ENCODE results near the gene LRRC10.
"Not testable (repeated sequence)": the region's sequence is repeated elsewhere in the genome, so short reads cannot be mapped to it uniquely, and the experiment has no call there.

Gene LRRC10

GRCh38 chr12:69620077-69620476 lies 9.4 kb upstream of the LRRC10 start:
- Histone ChIP-seq H3K4me3 (ENCODE audit: low read depth in 1 of 2, low read length in 2 of 2) (no peak overlapping the region), H3K27ac (ENCODE audit: low read depth, low read length) (no peak overlapping the region), H3K36me3 (ENCODE audit: control insufficient read depth in 1 of 2, insufficient read depth in 2 of 2, low read length in 2 of 2) (no peaks in the 10 kb centered on the region), H3K4me1 (ENCODE audit: control insufficient read depth in 1 of 2, insufficient read depth in 2 of 2, low read length in 2 of 2) (no peaks in the 10 kb centered on the region), H3K9ac (ENCODE audit: low read depth in 1 of 2, low read length in 2 of 2) (no peak overlapping the region), H3K9me3 (ENCODE audit: control insufficient read depth in 1 of 2, low read length in 2 of 2) (no peaks in the 10 kb centered on the region), H3K27me3 (ENCODE audit: control insufficient read depth in 1 of 2, insufficient read depth in 2 of 2, low read length in 2 of 2) (no peaks in the 10 kb centered on the region)

GRCh38 chr12:69619050-69619449 lies 8.3 kb upstream of the LRRC10 start:
- Histone ChIP-seq H3K27ac (ENCODE audit: low read depth, low read length) (no peak overlapping the region), H3K4me3 (ENCODE audit: low read depth in 1 of 2, low read length in 2 of 2) (no peak overlapping the region), H3K9ac (ENCODE audit: low read depth in 1 of 2, low read length in 2 of 2) (no peak overlapping the region), H3K36me3 (ENCODE audit: control insufficient read depth in 1 of 2, insufficient read depth in 2 of 2, low read length in 2 of 2) (no peaks in the 10 kb centered on the region), H3K4me1 (ENCODE audit: control insufficient read depth in 1 of 2, insufficient read depth in 2 of 2, low read length in 2 of 2) (no peaks in the 10 kb centered on the region), H3K27me3 (ENCODE audit: control insufficient read depth in 1 of 2, insufficient read depth in 2 of 2, low read length in 2 of 2) (no peaks in the 10 kb centered on the region), H3K9me3 (ENCODE audit: control insufficient read depth in 1 of 2, low read length in 2 of 2) (no peaks in the 10 kb centered on the region)

GRCh38 chr12:69616025-69616424 lies 5.3 kb upstream of the LRRC10 start:
- H3K4me1 ChIP-seq (ENCODE audit: control insufficient read depth in 1 of 2, insufficient read depth in 2 of 2, low read length in 2 of 2), result no peaks in the 10 kb centered on the region
- no peak overlapping the region for H3K9ac ChIP-seq (ENCODE audit: low read depth in 1 of 2, low read length in 2 of 2)
- no peak overlapping the region for H3K27ac ChIP-seq (ENCODE audit: low read depth, low read length)
- H3K27me3 ChIP-seq (ENCODE audit: control insufficient read depth in 1 of 2, insufficient read depth in 2 of 2, low read length in 2 of 2), result no peaks in the 10 kb centered on the region
- no peaks in the 10 kb centered on the region for H3K9me3 ChIP-seq (ENCODE audit: control insufficient read depth in 1 of 2, low read length in 2 of 2)
- H3K36me3 ChIP-seq (ENCODE audit: control insufficient read depth in 1 of 2, insufficient read depth in 2 of 2, low read length in 2 of 2), result no peaks in the 10 kb centered on the region
- H3K4me3 ChIP-seq (ENCODE audit: low read depth in 1 of 2, low read length in 2 of 2), result no peak overlapping the region

- Histone ChIP-seq H3K27ac (ENCODE audit: low read depth, low read length) (no peak overlapping the region), H3K9me3 (ENCODE audit: control insufficient read depth in 1 of 2, low read length in 2 of 2) (no peaks in the 10 kb centered on the region), H3K36me3 (ENCODE audit: control insufficient read depth in 1 of 2, insufficient read depth in 2 of 2, low read length in 2 of 2) (no peaks in the 10 kb centered on the region), H3K27me3 (ENCODE audit: control insufficient read depth in 1 of 2, insufficient read depth in 2 of 2, low read length in 2 of 2) (no peaks in the 10 kb centered on the region), H3K9ac (ENCODE audit: low read depth in 1 of 2, low read length in 2 of 2) (no peak overlapping the region), H3K4me3 (ENCODE audit: low read depth in 1 of 2, low read length in 2 of 2) (no peak overlapping the region), H3K4me1 (ENCODE audit: control insufficient read depth in 1 of 2, insufficient read depth in 2 of 2, low read length in 2 of 2) (no peaks in the 10 kb centered on the region)
These were observed 2.6 kb upstream of the LRRC10 start for GRCh38 chr12:69613351-69613750.

GRCh38 chr12:69610126-69610525 lies 581 bp downstream of the LRRC10 start:
- H3K27ac ChIP-seq (ENCODE audit: low read depth, low read length), result no peak overlapping the region
- H3K27me3 ChIP-seq (ENCODE audit: control insufficient read depth in 1 of 2, insufficient read depth in 2 of 2, low read length in 2 of 2), result no peaks in the 10 kb centered on the region
- no peaks in the 10 kb centered on the region for H3K4me1 ChIP-seq (ENCODE audit: control insufficient read depth in 1 of 2, insufficient read depth in 2 of 2, low read length in 2 of 2)

GRCh38 chr12:69608114-69608513 lies 2.6 kb downstream of the LRRC10 start:
- H3K4me3 ChIP-seq (ENCODE audit: low read depth in 1 of 2, low read length in 2 of 2), result no peak overlapping the region
- no peaks in the 10 kb centered on the region for H3K27me3 ChIP-seq (ENCODE audit: control insufficient read depth in 1 of 2, insufficient read depth in 2 of 2, low read length in 2 of 2)
- no peaks in the 10 kb centered on the region for H3K4me1 ChIP-seq (ENCODE audit: control insufficient read depth in 1 of 2, insufficient read depth in 2 of 2, low read length in 2 of 2)
- H3K36me3 ChIP-seq (ENCODE audit: control insufficient read depth in 1 of 2, insufficient read depth in 2 of 2, low read length in 2 of 2), result peaks cover 4% of the 10 kb centered on the region in 2 donors
- no peak overlapping the region for H3K27ac ChIP-seq (ENCODE audit: low read depth, low read length)
- peaks cover 0 to 3% of the 10 kb centered on the region in 2 donors for H3K9me3 ChIP-seq (ENCODE audit: control insufficient read depth in 1 of 2, low read length in 2 of 2)
- H3K9ac ChIP-seq (ENCODE audit: low read depth in 1 of 2, low read length in 2 of 2), result no peak overlapping the region

More at GRCh38 chr12:69610126-69610525, 581 bp downstream of the LRRC10 start:
- H3K9ac ChIP-seq (ENCODE audit: low read depth in 1 of 2, low read length in 2 of 2), result no peak overlapping the region
- H3K36me3 ChIP-seq (ENCODE audit: control insufficient read depth in 1 of 2, insufficient read depth in 2 of 2, low read length in 2 of 2), result no peaks in the 10 kb centered on the region
- no peak overlapping the region for H3K4me3 ChIP-seq (ENCODE audit: low read depth in 1 of 2, low read length in 2 of 2)
- no peaks in the 10 kb centered on the region for H3K9me3 ChIP-seq (ENCODE audit: control insufficient read depth in 1 of 2, low read length in 2 of 2)

GRCh38 chr12:69604275-69604674 lies 6.4 kb downstream of the LRRC10 start:
- H3K27me3 ChIP-seq (ENCODE audit: control insufficient read depth in 1 of 2, insufficient read depth in 2 of 2, low read length in 2 of 2); H3K4me3 ChIP-seq (ENCODE audit: low read depth in 1 of 2, low read length in 2 of 2); H3K9ac ChIP-seq (ENCODE audit: low read depth in 1 of 2, low read length in 2 of 2); H3K4me1 ChIP-seq (ENCODE audit: control insufficient read depth in 1 of 2, insufficient read depth in 2 of 2, low read length in 2 of 2); H3K9me3 ChIP-seq (ENCODE audit: control insufficient read depth in 1 of 2, low read length in 2 of 2); H3K27ac ChIP-seq (ENCODE audit: low read depth, low read length): not testable (repeated sequence)
- H3K36me3 ChIP-seq (ENCODE audit: control insufficient read depth in 1 of 2, insufficient read depth in 2 of 2, low read length in 2 of 2), result peaks cover 25 to 30% of the 10 kb centered on the region in 2 donors

GRCh38 chr12:69603556-69603955 lies 7.2 kb downstream of the LRRC10 start:
- not testable (repeated sequence) for H3K27ac ChIP-seq (ENCODE audit: low read depth, low read length); H3K4me3 ChIP-seq (ENCODE audit: low read depth in 1 of 2, low read length in 2 of 2); H3K9ac ChIP-seq (ENCODE audit: low read depth in 1 of 2, low read length in 2 of 2); H3K27me3 ChIP-seq (ENCODE audit: control insufficient read depth in 1 of 2, insufficient read depth in 2 of 2, low read length in 2 of 2); H3K4me1 ChIP-seq (ENCODE audit: control insufficient read depth in 1 of 2, insufficient read depth in 2 of 2, low read length in 2 of 2); H3K9me3 ChIP-seq (ENCODE audit: control insufficient read depth in 1 of 2, low read length in 2 of 2)
- H3K36me3 ChIP-seq (ENCODE audit: control insufficient read depth in 1 of 2, insufficient read depth in 2 of 2, low read length in 2 of 2), result peaks cover 25 to 36% of the 10 kb centered on the region in 2 donors

GRCh38 chr12:69602954-69603353 lies 7.8 kb downstream of the LRRC10 start:
- Histone ChIP-seq H3K27ac (ENCODE audit: low read depth, low read length) (no peak overlapping the region), H3K27me3 (ENCODE audit: control insufficient read depth in 1 of 2, insufficient read depth in 2 of 2, low read length in 2 of 2) (no peaks in the 10 kb centered on the region), H3K36me3 (ENCODE audit: control insufficient read depth in 1 of 2, insufficient read depth in 2 of 2, low read length in 2 of 2) (peaks cover 29 to 41% of the 10 kb centered on the region in 2 donors), H3K9ac (ENCODE audit: low read depth in 1 of 2, low read length in 2 of 2) (no peak overlapping the region), H3K9me3 (ENCODE audit: control insufficient read depth in 1 of 2, low read length in 2 of 2) (peaks cover 0 to 4% of the 10 kb centered on the region in 2 donors), H3K4me3 (ENCODE audit: low read depth in 1 of 2, low read length in 2 of 2) (no peak overlapping the region), H3K4me1 (ENCODE audit: control insufficient read depth in 1 of 2, insufficient read depth in 2 of 2, low read length in 2 of 2) (no peaks in the 10 kb centered on the region)

GRCh38 chr12:69601962-69602685 lies 8.6 kb downstream of the LRRC10 start:
- H3K27me3 ChIP-seq (ENCODE audit: control insufficient read depth in 1 of 2, insufficient read depth in 2 of 2, low read length in 2 of 2), result no peaks in the 10 kb centered on the region
- H3K9ac ChIP-seq (ENCODE audit: low read depth in 1 of 2, low read length in 2 of 2), result no peak overlapping the region
- H3K36me3 ChIP-seq (ENCODE audit: control insufficient read depth in 1 of 2, insufficient read depth in 2 of 2, low read length in 2 of 2), result peaks cover 34 to 49% of the 10 kb centered on the region in 2 donors
- H3K27ac ChIP-seq (ENCODE audit: low read depth, low read length), result no peak overlapping the region
- no peak overlapping the region for H3K4me3 ChIP-seq (ENCODE audit: low read depth in 1 of 2, low read length in 2 of 2)
- no peaks in the 10 kb centered on the region for H3K4me1 ChIP-seq (ENCODE audit: control insufficient read depth in 1 of 2, insufficient read depth in 2 of 2, low read length in 2 of 2)
- H3K9me3 ChIP-seq (ENCODE audit: control insufficient read depth in 1 of 2, low read length in 2 of 2), result peaks cover 0 to 4% of the 10 kb centered on the region in 2 donors

All from duodenal mucosa (tissue), 2 donors.